HCT116 (cell line): ENCODE data around the gene HOPX. TPM values are rescaled to one million over a fixed set of nuclear protein-coding genes. Genes with fewer than 3 reads are reported as not detected.
"Not testable (repeated sequence)": the region's sequence is repeated elsewhere in the genome, so short reads cannot be mapped to it uniquely, and the experiment has no call there.

Experiments used
- ATAC-seq: fragments of 200-7000 bp; cut with Tn5 transposase; 2 replicates; pipeline ENCODE4 v1.9.1; 2020; ENCODE audit warnings: mild to moderate bottlenecking, moderate library complexity
- BruUV-seq: library from RNA; stranded (reverse); fragments of 400-500 nt; replicated peaks from 2 replicates; lab custom pipeline; 2021; lab: Mats Ljungman, UMichigan
- CTCF ChIA-PET: fragments of 300-600 bp; sonication (Branson Sonifier 250); formaldehyde crosslinking; loops from one replicate; lab custom pipeline; 2021; ENCODE audit warnings: antibody characterized with exemption; lab: Charles Lee
- POLR2A ChIA-PET: fragments of 300-600, 350-600 bp; sonication (Branson Sonifier 250); formaldehyde crosslinking; loops from one replicate; lab custom pipeline; 2021; ENCODE audit warnings: antibody characterized with exemption; lab: Charles Lee
- RAD21 ChIA-PET, 2 experiments: fragments of 300-600 bp; sonication (Branson Sonifier 250); formaldehyde crosslinking; loops; one replicate each; lab custom pipeline; 2023; ENCODE audit warnings: low total read pairs in 2 of 2; ENCODE audit not compliant: uncharacterized antibody in 2 of 2, unreplicated experiment in 2 of 2, low non-redundant PET in 1 of 2; lab: Charles Lee
- DNase-seq: peaks from one replicate; pipeline ENCODE4 v3.0.0-alpha.2; 2010; ENCODE audit warnings: low read depth, low spot score
- H2AFZ ChIP-seq: fragments of 200-600 bp; shearing (Covaris generic), sonication (generic); 2 replicates; pipeline ENCODE4 v1.6.1; 2017; ENCODE audit warnings: low read depth, mixed run types, mixed read lengths, antibody characterized with exemption, low read length; ENCODE audit not compliant: poor library complexity, severe bottlenecking
- H3K27ac ChIP-seq: 2 replicates; pipeline ENCODE4 v1.5.1; 2012; ENCODE audit warnings: low read depth, low read length
- H3K27me3 ChIP-seq: fragments of 200-600 bp; sonication (generic); 2 replicates; pipeline ENCODE4 v1.6.1; 2016; ENCODE audit warnings: mixed run types, low read length, mixed read lengths; ENCODE audit not compliant: insufficient read depth
- H3K36me3 ChIP-seq, 2 experiments: fragments of 200-500 bp in 1 of 2; fragments of 200-600 bp in 1 of 2; sonication (Bioruptor generic) in 1 of 2; sonication (generic) in 1 of 2; 2 replicates each; pipeline versions ENCODE4 v1.5.1 to v1.6.1; 2014 to 2016; ENCODE audit warnings: low read length in 2 of 2, inconsistent platforms in 1 of 2, mixed read lengths in 1 of 2, mixed run types in 1 of 2; ENCODE audit not compliant: insufficient read depth in 2 of 2, control insufficient read depth in 1 of 2
- H3K4me1 ChIP-seq, 2 experiments: fragments of 200-600 bp in 1 of 2; sonication (generic) in 1 of 2; 2 replicates each; pipeline versions ENCODE4 v1.5.1 to v1.6.1; 2012 to 2017; ENCODE audit warnings: low read length in 2 of 2, inconsistent platforms in 1 of 2, mild to moderate bottlenecking in 1 of 2, mixed read lengths in 1 of 2, mixed run types in 1 of 2, moderate library complexity in 1 of 2; ENCODE audit not compliant: insufficient read depth in 2 of 2, control insufficient read depth in 1 of 2
- H3K4me2 ChIP-seq: fragments of 200-600 bp; sonication (generic); 2 replicates; pipeline ENCODE4 v1.6.1; 2017; ENCODE audit warnings: mixed run types, low read length, mixed read lengths
- H3K4me3 ChIP-seq, 2 experiments: fragments of 200-600 bp in 1 of 2; sonication (generic) in 1 of 2; replicated peaks in 1 of 2; 2 replicates each; pipeline ENCODE4 v1.5.1; 2011 to 2016; ENCODE audit warnings: low read length in 2 of 2, control low read depth in 1 of 2, low read depth in 1 of 2, mild to moderate bottlenecking in 1 of 2, mixed read lengths in 1 of 2, mixed run types in 1 of 2
- H3K79me2 ChIP-seq: fragments of 200-600 bp; sonication (generic); 2 replicates; pipeline ENCODE4 v1.6.1; 2017; ENCODE audit warnings: mild to moderate bottlenecking, mixed run types, low read length, moderate library complexity, mixed read lengths; ENCODE audit not compliant: insufficient read depth
- H3K9ac ChIP-seq: fragments of 200-600 bp; sonication (generic); 2 replicates; pipeline ENCODE4 v1.6.1; 2016; ENCODE audit warnings: low read length, mixed read lengths
- H3K9me2 ChIP-seq: fragments of 200-600 bp; sonication (generic), shearing (Covaris generic); 2 replicates; pipeline ENCODE4 v1.6.1; 2017; ENCODE audit warnings: mixed run types, mild to moderate bottlenecking, moderate library complexity; ENCODE audit not compliant: insufficient read depth
- H3K9me3 ChIP-seq, 2 experiments: fragments of 200-500 bp in 1 of 2; fragments of 200-600 bp in 1 of 2; sonication (Bioruptor generic) in 1 of 2; sonication (generic) in 1 of 2; 2 replicates each; pipeline ENCODE4 v1.6.1; 2014 to 2017; ENCODE audit warnings: low read length in 2 of 2, mixed read lengths in 2 of 2, inconsistent platforms in 1 of 2, low read depth in 1 of 2, mild to moderate bottlenecking in 1 of 2, mixed run types in 1 of 2, moderate library complexity in 1 of 2; ENCODE audit not compliant: control insufficient read depth in 1 of 2, insufficient read depth in 1 of 2
- H4K20me1 ChIP-seq: fragments of 200-600 bp; sonication (generic), shearing (Covaris generic); 2 replicates; pipeline ENCODE4 v1.6.1; 2017; ENCODE audit warnings: mixed run types, mild to moderate bottlenecking, moderate library complexity; ENCODE audit not compliant: insufficient read depth
- EZH2phosphoT487 ChIP-seq: fragments of 200-600 bp; IDR thresholded peaks from 2 replicates; pipeline ENCODE4 v1.6.1; 2018; ENCODE audit warnings: antibody characterized with exemption, borderline replicate concordance
- POLR2AphosphoS5 ChIP-seq: IDR thresholded peaks from 2 replicates; pipeline ENCODE4 v1.6.1; 2011; ENCODE audit warnings: mild to moderate bottlenecking, low read depth, low read length, moderate library complexity
- RAD21 ChIP-seq: IDR thresholded peaks from 2 replicates; pipeline ENCODE4 v1.6.1; 2012; ENCODE audit warnings: low read depth, mild to moderate bottlenecking
- REST ChIP-seq: IDR thresholded peaks from 2 replicates; pipeline ENCODE4 v1.6.1; 2012; ENCODE audit warnings: low read depth
- SRF ChIP-seq: IDR thresholded peaks from 2 replicates; pipeline ENCODE4 v1.6.1; 2012; ENCODE audit warnings: low read depth
- intact Hi-C: fragments of 100-400 bp; cut with micrococcal nuclease; formaldehyde crosslinking; loops from 2 replicates; pipeline ENCODE4 v1.10.0; 2022
- total RNA-seq: library from RNA; stranded (reverse); gene quantifications from one replicate; pipeline ENCODE4 v1.2.1, GENCODE V29; 2021; ENCODE audit not compliant: unreplicated experiment
- TF ChIP-seq, protein P1 (sequence below): IDR thresholded peaks from 2 replicates; pipeline ENCODE4 v1.6.1; 2011; ENCODE audit warnings: mild to moderate bottlenecking, low read length, moderate library complexity; ENCODE audit not compliant: insufficient replicate concordance; ENCODE audit errors: extremely low read depth

HOPX gene
- total RNA-seq, 1 experiment from 2014 or later: 0.42 TPM

- BruUV-seq: no TSS peak
- ATAC-seq (no peak), DNase-seq (no peak)
- H2AFZ ChIP-seq: no peak overlapping the region
- H3K4me3 ChIP-seq: no peak overlapping the region
- no peaks in the 10 kb centered on the region for H3K4me1 ChIP-seq
- no peak overlapping the region for H3K4me2 ChIP-seq
- no peak overlapping the region for H3K27ac ChIP-seq
- H3K79me2 ChIP-seq: no peaks in the 10 kb centered on the region
- no peaks in the 10 kb centered on the region for H3K9me3 ChIP-seq
- no peaks in the 10 kb centered on the region for H3K9me2 ChIP-seq
- no peaks in the 10 kb centered on the region for H3K36me3 ChIP-seq
- ChIA-PET RAD21 (no interaction called here), CTCF (no interaction called here)
- H4K20me1 ChIP-seq: no peaks in the 10 kb centered on the region
- no peaks in the 10 kb centered on the region for H3K27me3 ChIP-seq
- TF ChIP-seq REST (no peak), RAD21 (no peak), SRF (no peak), EZH2phosphoT487 (no peak), POLR2AphosphoS5 (no peak)
- TF ChIP-seq, protein P1, sequence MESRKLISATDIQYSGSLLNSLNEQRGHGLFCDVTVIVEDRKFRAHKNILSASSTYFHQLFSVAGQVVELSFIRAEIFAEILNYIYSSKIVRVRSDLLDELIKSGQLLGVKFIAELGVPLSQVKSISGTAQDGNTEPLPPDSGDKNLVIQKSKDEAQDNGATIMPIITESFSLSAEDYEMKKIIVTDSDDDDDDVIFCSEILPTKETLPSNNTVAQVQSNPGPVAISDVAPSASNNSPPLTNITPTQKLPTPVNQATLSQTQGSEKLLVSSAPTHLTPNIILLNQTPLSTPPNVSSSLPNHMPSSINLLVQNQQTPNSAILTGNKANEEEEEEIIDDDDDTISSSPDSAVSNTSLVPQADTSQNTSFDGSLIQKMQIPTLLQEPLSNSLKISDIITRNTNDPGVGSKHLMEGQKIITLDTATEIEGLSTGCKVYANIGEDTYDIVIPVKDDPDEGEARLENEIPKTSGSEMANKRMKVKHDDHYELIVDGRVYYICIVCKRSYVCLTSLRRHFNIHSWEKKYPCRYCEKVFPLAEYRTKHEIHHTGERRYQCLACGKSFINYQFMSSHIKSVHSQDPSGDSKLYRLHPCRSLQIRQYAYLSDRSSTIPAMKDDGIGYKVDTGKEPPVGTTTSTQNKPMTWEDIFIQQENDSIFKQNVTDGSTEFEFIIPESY: no peak
- TF ChIP-seq, all 23 proteins: peak for 0
- no peak overlapping the region for H3K9ac ChIP-seq
- intact Hi-C loops: no loop called here
- POLR2A ChIA-PET: no interaction called here
Measured at GRCh38 chr4:56606385-56606784, 74.7 kb downstream of the HOPX start.

DNA sequence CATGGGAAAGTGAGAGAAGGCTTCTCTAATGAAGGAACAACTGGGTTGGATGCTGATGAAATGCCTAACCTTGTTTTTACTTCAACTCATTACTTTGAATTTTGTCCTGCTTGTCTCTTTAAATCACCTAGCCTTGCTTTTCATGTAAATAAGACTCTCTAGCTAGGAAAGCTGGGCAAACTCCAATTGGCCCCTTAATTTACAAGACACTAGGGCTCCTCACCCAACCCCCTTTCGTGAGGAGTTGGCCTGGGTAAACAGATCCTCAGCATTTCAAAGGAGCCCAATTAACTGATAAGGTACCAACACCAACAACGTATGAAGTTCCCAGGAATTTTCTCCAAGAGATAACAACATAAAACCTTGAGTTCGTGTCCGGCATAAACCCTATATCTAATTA lies 75.6 kb downstream of the HOPX start:
- BruUV-seq, CTCF ChIA-PET, H2AFZ ChIP-seq, ATAC-seq, H4K20me1 ChIP-seq, H3K9me2 ChIP-seq, POLR2A ChIA-PET, H3K27me3 ChIP-seq, H3K4me2 ChIP-seq, H3K9ac ChIP-seq, H3K4me1 ChIP-seq, intact Hi-C loops, H3K79me2 ChIP-seq, H3K36me3 ChIP-seq, H3K4me3 ChIP-seq, RAD21 ChIA-PET, H3K27ac ChIP-seq, DNase-seq, H3K9me3 ChIP-seq: not testable (repeated sequence)
